A549 (cell line): ENCODE results near the gene AJAP1.

Source experiments
- CHD2 ChIP-seq: fragments of 150-350 bp; IDR thresholded peaks from 2 replicates; pipeline ENCODE4 v1.6.1; 2014; ENCODE audit warnings: low read length; ENCODE audit not compliant: partially characterized antibody
- HOXA7 ChIP-seq: fragments of 250-450 bp; sonication (Bioruptor Pico); IDR thresholded peaks from 2 replicates; pipeline ENCODE4 v1.5.0; 2020; ENCODE audit warnings: mild to moderate bottlenecking, moderate library complexity
- POLR2A ChIP-seq: IDR thresholded peaks from 2 replicates; pipeline ENCODE4 v1.6.1; 2012; ENCODE audit warnings: mild to moderate bottlenecking, low read length
- RFX5 ChIP-seq: fragments of 450-650 bp; IDR thresholded peaks from 2 replicates; pipeline ENCODE4 v1.7.1; 2014; ENCODE audit warnings: antibody characterized with exemption, mild to moderate bottlenecking, moderate library complexity
- ZC3H11A ChIP-seq: fragments of 450-650 bp; IDR thresholded peaks from 2 replicates; pipeline ENCODE4 v1.6.1; 2014; ENCODE audit warnings: antibody characterized with exemption, mild to moderate bottlenecking
- TF ChIP-seq, protein P1 (sequence below): fragments of >200 bp; sonication (Bioruptor Twin); formaldehyde crosslinking; IDR thresholded peaks from 3 replicates; pipeline ENCODE4 v1.5.1; 2016
- TF ChIP-seq, protein P2 (sequence below): fragments of 250-450 bp; sonication (Bioruptor Pico); IDR thresholded peaks from 2 replicates; pipeline ENCODE4 v1.5.0; 2021; ENCODE audit warnings: mild to moderate bottlenecking, moderate library complexity, borderline replicate concordance

DNA sequence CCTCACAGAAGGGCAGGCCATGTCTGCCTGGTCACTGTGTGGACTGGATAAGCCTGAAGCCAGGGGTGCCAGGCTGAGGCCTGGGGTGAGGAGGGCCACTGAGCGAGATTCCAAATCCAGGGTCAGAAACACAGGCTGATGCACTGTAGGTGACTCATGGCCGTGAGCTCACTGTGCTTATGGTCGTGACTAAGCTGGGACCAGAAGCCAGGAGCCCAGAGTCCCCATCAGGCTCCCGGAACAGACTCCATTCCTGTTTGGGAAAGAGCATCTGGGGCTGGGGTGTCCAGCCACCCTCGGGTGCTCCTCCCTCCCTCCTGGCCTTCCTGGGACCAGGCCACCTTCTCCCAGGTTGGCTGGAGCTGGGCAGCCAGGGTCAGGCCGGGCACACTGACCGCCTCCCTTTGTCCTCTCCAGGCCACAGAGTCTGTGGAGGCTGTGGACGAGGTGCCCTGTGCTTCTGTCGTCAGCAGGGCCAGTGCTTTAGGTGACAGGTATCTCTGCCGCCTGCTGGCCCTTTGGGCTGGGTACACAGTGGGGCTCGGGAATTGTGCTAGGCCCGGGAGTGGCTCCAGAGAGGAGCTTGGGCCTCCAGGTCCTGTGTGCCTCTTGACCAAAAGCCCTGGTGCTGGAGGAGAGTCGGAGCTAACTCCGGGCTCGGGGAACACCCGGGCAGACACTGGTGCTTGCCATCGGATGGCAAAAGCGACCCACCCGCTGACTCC lies 36.7 kb downstream of the AJAP1 start:
- TF ChIP-seq, protein P1, sequence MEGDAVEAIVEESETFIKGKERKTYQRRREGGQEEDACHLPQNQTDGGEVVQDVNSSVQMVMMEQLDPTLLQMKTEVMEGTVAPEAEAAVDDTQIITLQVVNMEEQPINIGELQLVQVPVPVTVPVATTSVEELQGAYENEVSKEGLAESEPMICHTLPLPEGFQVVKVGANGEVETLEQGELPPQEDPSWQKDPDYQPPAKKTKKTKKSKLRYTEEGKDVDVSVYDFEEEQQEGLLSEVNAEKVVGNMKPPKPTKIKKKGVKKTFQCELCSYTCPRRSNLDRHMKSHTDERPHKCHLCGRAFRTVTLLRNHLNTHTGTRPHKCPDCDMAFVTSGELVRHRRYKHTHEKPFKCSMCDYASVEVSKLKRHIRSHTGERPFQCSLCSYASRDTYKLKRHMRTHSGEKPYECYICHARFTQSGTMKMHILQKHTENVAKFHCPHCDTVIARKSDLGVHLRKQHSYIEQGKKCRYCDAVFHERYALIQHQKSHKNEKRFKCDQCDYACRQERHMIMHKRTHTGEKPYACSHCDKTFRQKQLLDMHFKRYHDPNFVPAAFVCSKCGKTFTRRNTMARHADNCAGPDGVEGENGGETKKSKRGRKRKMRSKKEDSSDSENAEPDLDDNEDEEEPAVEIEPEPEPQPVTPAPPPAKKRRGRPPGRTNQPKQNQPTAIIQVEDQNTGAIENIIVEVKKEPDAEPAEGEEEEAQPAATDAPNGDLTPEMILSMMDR: no peak
- TF ChIP-seq POLR2A (no peak), CHD2 (no peak), HOXA7 (CRISPR knock-in tag) (no peak), RFX5 (no peak), ZC3H11A (no peak)
- TF ChIP-seq, protein P2, sequence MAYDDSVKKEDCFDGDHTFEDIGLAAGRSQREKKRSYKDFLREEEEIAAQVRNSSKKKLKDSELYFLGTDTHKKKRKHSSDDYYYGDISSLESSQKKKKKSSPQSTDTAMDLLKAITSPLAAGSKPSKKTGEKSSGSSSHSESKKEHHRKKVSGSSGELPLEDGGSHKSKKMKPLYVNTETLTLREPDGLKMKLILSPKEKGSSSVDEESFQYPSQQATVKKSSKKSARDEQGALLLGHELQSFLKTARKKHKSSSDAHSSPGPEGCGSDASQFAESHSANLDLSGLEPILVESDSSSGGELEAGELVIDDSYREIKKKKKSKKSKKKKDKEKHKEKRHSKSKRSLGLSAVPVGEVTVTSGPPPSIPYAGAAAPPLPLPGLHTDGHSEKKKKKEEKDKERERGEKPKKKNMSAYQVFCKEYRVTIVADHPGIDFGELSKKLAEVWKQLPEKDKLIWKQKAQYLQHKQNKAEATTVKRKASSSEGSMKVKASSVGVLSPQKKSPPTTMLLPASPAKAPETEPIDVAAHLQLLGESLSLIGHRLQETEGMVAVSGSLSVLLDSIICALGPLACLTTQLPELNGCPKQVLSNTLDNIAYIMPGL (CRISPR knock-in tag): no peak
